Central memory CD8-positive, alpha-beta T cell (primary cell): Measurements from ENCODE around the gene FKBP7.

ENCODE experiments used
- ATAC-seq: fragments of 150-1000 bp; cut with Tn5 transposase; replicated peaks from 2 replicates; pipeline ENCODE4 v1.10.0; 2022; ENCODE audit warnings: mild to moderate bottlenecking, moderate FRiP score, moderate number of reproducible peaks; ENCODE audit not compliant: poor library complexity, severe bottlenecking; ENCODE audit errors: extremely low read depth
- DNase-seq, 2 donors: peaks; one replicate each; pipeline ENCODE4 v3.0.0; 2021; ENCODE audit warnings: low spot score in 2 of 2
- H3K27ac Mint-ChIP-seq: one replicate; pipeline ENCODE4 v1.8.0; 2022; ENCODE audit warnings: low read depth, mild to moderate bottlenecking, moderate library complexity, mixed read lengths
- H3K27me3 Mint-ChIP-seq: one replicate; pipeline ENCODE4 v1.8.0; 2022; ENCODE audit warnings: mixed read lengths
- H3K36me3 Mint-ChIP-seq: one replicate; pipeline ENCODE4 v1.8.0; 2022; ENCODE audit warnings: mild to moderate bottlenecking, moderate library complexity, mixed read lengths; ENCODE audit not compliant: insufficient read depth
- H3K4me1 Mint-ChIP-seq: one replicate; pipeline ENCODE4 v1.8.0; 2022; ENCODE audit warnings: mixed read lengths
- H3K4me3 Mint-ChIP-seq: one replicate; pipeline ENCODE4 v1.8.0; 2022; ENCODE audit warnings: mild to moderate bottlenecking, moderate library complexity, mixed read lengths
- H3K9me3 Mint-ChIP-seq: one replicate; pipeline ENCODE4 v1.8.0; 2022; ENCODE audit warnings: mixed read lengths

FKBP7 gene

GRCh38 chr2:178455947-178456346 is 22.5 kb downstream of the FKBP7 start:
- DNase-seq (no peak), ATAC-seq (no peak)
- peaks cover 9% of the 10 kb centered on the region for H3K4me1 Mint-ChIP-seq
- H3K36me3 Mint-ChIP-seq = peaks cover 2% of the 10 kb centered on the region
- H3K4me3 Mint-ChIP-seq = no peak overlapping the region
- no peaks in the 10 kb centered on the region for H3K27me3 Mint-ChIP-seq
- H3K9me3 Mint-ChIP-seq = no peaks in the 10 kb centered on the region
- H3K27ac Mint-ChIP-seq = no peak overlapping the region

GRCh38 chr2:178452870-178453269 is 25.5 kb downstream of the FKBP7 start:
- ATAC-seq = no peak
- Mint-ChIP-seq H3K4me3 (no peak overlapping the region), H3K4me1 (peaks cover 31% of the 10 kb centered on the region), H3K9me3 (no peaks in the 10 kb centered on the region), H3K27me3 (no peaks in the 10 kb centered on the region), H3K36me3 (peaks cover 5% of the 10 kb centered on the region), H3K27ac (no peak overlapping the region)
- no peak for DNase-seq

- Mint-ChIP-seq H3K36me3 (peaks cover 8% of the 10 kb centered on the region), H3K27me3 (no peaks in the 10 kb centered on the region), H3K4me3 (no peak overlapping the region), H3K9me3 (no peaks in the 10 kb centered on the region), H3K4me1 (peaks cover 32% of the 10 kb centered on the region), H3K27ac (no peak overlapping the region)
- DNase-seq (no peak), ATAC-seq (no peak)
These were observed 26.1 kb downstream of the FKBP7 start for GRCh38 chr2:178452334-178452733.

GRCh38 chr2:178450774-178451525 is 27.4 kb downstream of the FKBP7 start, which contains the start of the genes PJVK and PRKRA:
PJVK (plus strand) TSS chr2:178451378; CDS start chr2:178453410, 2,032 bp downstream.
PRKRA (minus strand) TSS chr2:178451175; CDS start chr2:178451030, 145 bp downstream.
- H3K9me3 Mint-ChIP-seq = no peaks in the 10 kb centered on the region
- peaks cover 12% of the 10 kb centered on the region for H3K36me3 Mint-ChIP-seq
- H3K27ac Mint-ChIP-seq = peak within 1 kb of the TSS; percentile 87
- no peaks in the 10 kb centered on the region for H3K27me3 Mint-ChIP-seq
- DNase-seq (peak; percentile 90 to 92), ATAC-seq (peak; percentile 85)
- peaks cover 32% of the 10 kb centered on the region for H3K4me1 Mint-ChIP-seq
- peak within 1 kb of the TSS; percentile 86 for H3K4me3 Mint-ChIP-seq

- H3K36me3 Mint-ChIP-seq = peaks cover 14% of the 10 kb centered on the region
- peak; percentile 61 for ATAC-seq
- H3K27ac Mint-ChIP-seq = peak overlapping the region; percentile 87
- no peaks in the 10 kb centered on the region for H3K9me3 Mint-ChIP-seq
- H3K27me3 Mint-ChIP-seq = no peaks in the 10 kb centered on the region
- DNase-seq = peak; percentile 60 to 65
- peaks cover 32% of the 10 kb centered on the region for H3K4me1 Mint-ChIP-seq
- peak overlapping the region; percentile 86 for H3K4me3 Mint-ChIP-seq
These were observed 28.0 kb downstream of the FKBP7 start for GRCh38 chr2:178450524-178450773.

- peak; percentile 16 for ATAC-seq
- Mint-ChIP-seq H3K9me3 (no peaks in the 10 kb centered on the region), H3K4me1 (peaks cover 32% of the 10 kb centered on the region), H3K27ac (peak overlapping the region; percentile 87), H3K27me3 (no peaks in the 10 kb centered on the region), H3K36me3 (peaks cover 14% of the 10 kb centered on the region), H3K4me3 (peak overlapping the region; percentile 86)
- no peak for DNase-seq
These were observed 28.5 kb downstream of the FKBP7 start for GRCh38 chr2:178449700-178450523.

GRCh38 chr2:178448968-178449661 is 29.3 kb downstream of the FKBP7 start:
- H3K27ac Mint-ChIP-seq = peak overlapping the region; percentile 50
- ATAC-seq (no peak), DNase-seq (no peak)
- peaks cover 32% of the 10 kb centered on the region for H3K4me1 Mint-ChIP-seq
- H3K36me3 Mint-ChIP-seq = peaks cover 14% of the 10 kb centered on the region
- H3K4me3 Mint-ChIP-seq = peak overlapping the region; percentile 18
- no peaks in the 10 kb centered on the region for H3K27me3 Mint-ChIP-seq
- no peaks in the 10 kb centered on the region for H3K9me3 Mint-ChIP-seq

GRCh38 chr2:178441426-178441825 is 37.0 kb downstream of the FKBP7 start:
- peaks cover 30% of the 10 kb centered on the region for H3K36me3 Mint-ChIP-seq
- H3K27ac Mint-ChIP-seq = no peak overlapping the region
- ATAC-seq (no peak), DNase-seq (no peak)
- no peak overlapping the region for H3K4me3 Mint-ChIP-seq
- H3K27me3 Mint-ChIP-seq = no peaks in the 10 kb centered on the region
- H3K4me1 Mint-ChIP-seq = no peaks in the 10 kb centered on the region
- H3K9me3 Mint-ChIP-seq = no peaks in the 10 kb centered on the region

- no peak overlapping the region for H3K4me3 Mint-ChIP-seq
- ATAC-seq (no peak), DNase-seq (no peak)
- no peaks in the 10 kb centered on the region for H3K4me1 Mint-ChIP-seq
- H3K27ac Mint-ChIP-seq = no peak overlapping the region
- H3K27me3 Mint-ChIP-seq = no peaks in the 10 kb centered on the region
- peaks cover 43% of the 10 kb centered on the region for H3K36me3 Mint-ChIP-seq
- H3K9me3 Mint-ChIP-seq = no peaks in the 10 kb centered on the region
These were observed 41.7 kb downstream of the FKBP7 start for GRCh38 chr2:178436662-178437061.

GRCh38 chr2:178429336-178429735 is 49.1 kb downstream of the FKBP7 start:
- no peak overlapping the region for H3K27ac Mint-ChIP-seq
- DNase-seq = no peak
- peaks cover 38% of the 10 kb centered on the region for H3K36me3 Mint-ChIP-seq
- no peaks in the 10 kb centered on the region for H3K4me1 Mint-ChIP-seq
- no peak overlapping the region for H3K4me3 Mint-ChIP-seq
- ATAC-seq = no peak
- H3K9me3 Mint-ChIP-seq = peaks cover 8% of the 10 kb centered on the region
- H3K27me3 Mint-ChIP-seq = no peaks in the 10 kb centered on the region

- Mint-ChIP-seq H3K4me3 (no peak overlapping the region), H3K4me1 (no peaks in the 10 kb centered on the region), H3K36me3 (peaks cover 29% of the 10 kb centered on the region), H3K27me3 (no peaks in the 10 kb centered on the region), H3K27ac (no peak overlapping the region), H3K9me3 (peaks cover 8% of the 10 kb centered on the region)
- ATAC-seq (no peak), DNase-seq (no peak)
These were observed 50.0 kb downstream of the FKBP7 start for GRCh38 chr2:178428396-178428806.

GRCh38 chr2:178427458-178427857 is 50.9 kb downstream of the FKBP7 start:
- no peak for ATAC-seq
- H3K36me3 Mint-ChIP-seq = peaks cover 24% of the 10 kb centered on the region
- no peaks in the 10 kb centered on the region for H3K27me3 Mint-ChIP-seq
- H3K9me3 Mint-ChIP-seq = peaks cover 8% of the 10 kb centered on the region
- H3K27ac Mint-ChIP-seq = no peak overlapping the region
- H3K4me1 Mint-ChIP-seq = no peaks in the 10 kb centered on the region
- H3K4me3 Mint-ChIP-seq = no peak overlapping the region
- DNase-seq = no peak
